H4 (cell line): ENCODE results near the gene ZNF341. TPM values are rescaled to one million over a fixed set of nuclear protein-coding genes. Genes with fewer than 3 reads are reported as not detected.

ENCODE experiments used
- DNase-seq: peaks from one replicate; pipeline ENCODE4 v3.0.0-alpha.2; 2015; ENCODE audit warnings: low spot score
- total RNA-seq: library from RNA; depleted of rRNA; stranded (reverse); fragments of >200 nt; shearing (Covaris generic); gene quantifications from 2 replicates; pipeline ENCODE4 v1.2.3, GENCODE V29; 2014

Gene ZNF341
- total RNA-seq, 1 experiment from 2014 or later: 0.81 TPM

- no peak for DNase-seq
Observed at GRCh38 chr20:33702861-33703260, 28.9 kb upstream of the ZNF341 start.

- no peak for DNase-seq
Observed at GRCh38 chr20:33703498-33704137, 28.2 kb upstream of the ZNF341 start.

GRCh38 chr20:33704197-33704924 lies 27.4 kb upstream of the ZNF341 start:
- DNase-seq: no peak

- DNase-seq: no peak
Observed at GRCh38 chr20:33707668-33708067, 24.1 kb upstream of the ZNF341 start.

- DNase-seq: no peak
Observed at GRCh38 chr20:33709398-33709797, 22.4 kb upstream of the ZNF341 start.

- no peak for DNase-seq
Observed at GRCh38 chr20:33709905-33710541, 21.8 kb upstream of the ZNF341 start.

- DNase-seq: no peak
Observed at GRCh38 chr20:33710681-33711445, 20.9 kb upstream of the ZNF341 start.

GRCh38 chr20:33711446-33711738 lies 20.4 kb upstream of the ZNF341 start:
- DNase-seq: no peak

- no peak for DNase-seq
Observed at GRCh38 chr20:33713865-33714367, 17.9 kb upstream of the ZNF341 start.

- no peak for DNase-seq
Observed at GRCh38 chr20:33716498-33716897, 15.3 kb upstream of the ZNF341 start.

GRCh38 chr20:33719277-33719988 lies 12.4 kb upstream of the ZNF341 start:
- DNase-seq: no peak

- DNase-seq: peak; percentile 93
Observed at GRCh38 chr20:33719989-33720709, 11.6 kb upstream of the ZNF341 start, which contains the start of gene PXMP4. Gene PXMP4, minus strand, starts transcription at chr20:33720310. Its CDS starts 103 bp downstream, at chr20:33720207.

GRCh38 chr20:33721391-33722140 lies 10.2 kb upstream of the ZNF341 start:
- DNase-seq: no peak

GRCh38 chr20:33724439-33725094 lies 7.2 kb upstream of the ZNF341 start:
- DNase-seq: no peak

GRCh38 chr20:33725607-33726264 lies 6.1 kb upstream of the ZNF341 start:
- no peak for DNase-seq

GRCh38 chr20:33727115-33727479 lies 4.7 kb upstream of the ZNF341 start:
- DNase-seq: no peak

GRCh38 chr20:33727806-33728205 lies 4.0 kb upstream of the ZNF341 start:
- DNase-seq: no peak

- DNase-seq: no peak
Observed at GRCh38 chr20:33728463-33728862, 3.3 kb upstream of the ZNF341 start.

GRCh38 chr20:33729101-33729500 lies 2.7 kb upstream of the ZNF341 start:
- DNase-seq: no peak
